Activated CD8-positive, alpha-beta memory T cell treated with anti-CD3 and anti-CD28 coated beads, Interleukin-2, amount 10 ng/mL, durations not matched to agents 7 days and 5 days (primary cell): ENCODE measurements around the gene UBE2G1. TPM values are rescaled to one million over a fixed set of nuclear protein-coding genes. Genes with fewer than 3 reads are reported as not detected.

Experiments
- ATAC-seq: fragments of 150-1000 bp; cut with Tn5 transposase; one replicate; pipeline ENCODE4 v1.10.0; 2021; ENCODE audit warnings: moderate library complexity
- CTCF ChIA-PET: fragments of 350-600 bp; sonication (Branson Sonifier 250); formaldehyde crosslinking; loops from one replicate; lab custom pipeline; 2021; ENCODE audit warnings: antibody characterized with exemption; lab: Charles Lee
- DNase-seq: peaks from one replicate; pipeline ENCODE4 v3.0.0-alpha.2; 2020
- H3K27ac Mint-ChIP-seq: one replicate; pipeline ENCODE4 v1.8.0; 2021; ENCODE audit warnings: mild to moderate bottlenecking, mixed read lengths
- H3K27me3 Mint-ChIP-seq: one replicate; pipeline ENCODE4 v1.8.0; 2021; ENCODE audit warnings: mixed read lengths
- H3K36me3 Mint-ChIP-seq: one replicate; pipeline ENCODE4 v1.8.0; 2021; ENCODE audit warnings: mild to moderate bottlenecking, mixed read lengths
- H3K4me1 Mint-ChIP-seq: one replicate; pipeline ENCODE4 v1.8.0; 2021; ENCODE audit warnings: mixed read lengths
- H3K4me3 Mint-ChIP-seq: one replicate; pipeline ENCODE4 v1.8.0; 2021; ENCODE audit warnings: mild to moderate bottlenecking, moderate library complexity, mixed read lengths
- H3K9me3 Mint-ChIP-seq: one replicate; pipeline ENCODE4 v1.8.0; 2022; ENCODE audit warnings: low read depth, mixed read lengths
- total RNA-seq, 2 experiments: library from RNA; stranded (reverse); gene quantifications; one replicate each; pipeline ENCODE4 v1.2.3, GENCODE V29; 2021

Gene UBE2G1
- total RNA-seq, 2 experiments from 2014 or later, result 77.1 to 83.0 TPM

DNA sequence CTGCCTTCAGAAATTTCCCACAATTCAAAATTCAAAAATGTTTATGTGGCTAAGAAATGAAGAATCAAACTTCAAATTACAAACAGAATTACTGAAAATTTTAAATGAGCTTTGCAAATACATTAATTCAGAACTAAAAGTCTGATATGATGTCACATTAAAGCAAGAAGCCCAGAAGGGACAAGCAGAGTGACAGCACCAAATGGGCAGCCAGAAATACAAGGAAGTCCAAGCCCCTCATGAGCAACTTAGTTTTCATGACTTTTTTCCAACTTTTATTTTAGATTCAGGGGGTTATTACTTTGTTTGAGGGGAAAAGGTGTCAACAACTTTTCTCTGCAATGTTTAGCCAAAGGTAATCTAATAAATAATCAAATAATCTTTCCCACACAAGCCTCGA lies 21.5 kb downstream of the UBE2G1 start:
- DNase-seq, result no peak
- no peak for ATAC-seq
- no peaks in the 10 kb centered on the region for H3K27me3 Mint-ChIP-seq
- H3K4me1 Mint-ChIP-seq, result peaks cover 16% of the 10 kb centered on the region
- no peak overlapping the region for H3K4me3 Mint-ChIP-seq
- H3K9me3 Mint-ChIP-seq, result no peaks in the 10 kb centered on the region
- H3K36me3 Mint-ChIP-seq, result no peaks in the 10 kb centered on the region
- CTCF ChIA-PET, result no interaction called here
- H3K27ac Mint-ChIP-seq, result no peak overlapping the region

GRCh38 chr17:4342535-4342934 lies 23.9 kb downstream of the UBE2G1 start:
- no peak overlapping the region for H3K4me3 Mint-ChIP-seq
- H3K27me3 Mint-ChIP-seq, result no peaks in the 10 kb centered on the region
- H3K27ac Mint-ChIP-seq, result no peak overlapping the region
- no peak for ATAC-seq
- H3K36me3 Mint-ChIP-seq, result no peaks in the 10 kb centered on the region
- DNase-seq, result no peak
- H3K4me1 Mint-ChIP-seq, result peaks cover 18% of the 10 kb centered on the region
- CTCF ChIA-PET, result interaction anchor here (1.0 to 1.4 kb wide), 3 partner anchors 10 to 142 kb away, joined by 3 read pairs; no protein-coding TSS in a partner anchor
- H3K9me3 Mint-ChIP-seq, result no peaks in the 10 kb centered on the region

- no peak for ATAC-seq
- CTCF ChIA-PET, result interaction anchor here (1.0 to 1.4 kb wide), 3 partner anchors 11 to 141 kb away, joined by 3 read pairs; no protein-coding TSS in a partner anchor
- Mint-ChIP-seq H3K27ac (no peak overlapping the region), H3K9me3 (no peaks in the 10 kb centered on the region), H3K4me1 (peaks cover 21% of the 10 kb centered on the region), H3K4me3 (no peak overlapping the region), H3K36me3 (no peaks in the 10 kb centered on the region), H3K27me3 (no peaks in the 10 kb centered on the region)
- no peak for DNase-seq
Measured at GRCh38 chr17:4341616-4341977, 24.9 kb downstream of the UBE2G1 start.

DNA sequence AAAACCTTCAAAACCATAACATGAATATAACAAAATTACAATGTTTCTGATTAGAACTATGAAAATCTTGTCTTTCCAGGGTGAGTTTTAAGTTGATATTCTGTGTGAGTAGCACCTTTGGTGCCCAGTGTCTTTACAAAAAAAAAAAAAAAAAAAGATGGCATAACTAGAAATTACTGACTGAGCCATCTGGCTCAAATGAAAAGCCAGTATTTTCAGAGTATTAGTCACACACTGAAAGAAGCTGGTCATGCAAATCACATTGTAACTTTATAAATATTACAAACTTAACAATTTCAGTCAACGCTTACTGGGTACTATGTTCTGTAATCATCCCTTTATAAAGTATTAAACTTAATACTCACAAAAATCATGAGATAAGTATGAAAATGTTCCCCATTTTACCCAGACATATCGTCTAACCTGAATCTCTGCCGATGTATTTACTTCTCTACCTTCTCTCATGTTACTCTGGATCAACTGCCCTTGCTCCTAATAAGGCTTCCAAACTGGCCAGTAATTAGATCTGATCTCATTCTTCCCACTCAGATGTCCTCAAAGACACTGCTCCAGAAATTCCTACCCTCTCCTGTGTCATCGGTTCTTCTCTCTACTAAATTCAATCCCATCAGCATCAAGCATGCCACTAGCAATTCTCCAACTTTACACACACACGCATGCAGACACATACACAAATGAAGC lies 25.4 kb downstream of the UBE2G1 start:
- Mint-ChIP-seq H3K36me3 (no peaks in the 10 kb centered on the region), H3K27me3 (no peaks in the 10 kb centered on the region), H3K27ac (no peak overlapping the region), H3K9me3 (no peaks in the 10 kb centered on the region), H3K4me1 (peaks cover 20% of the 10 kb centered on the region), H3K4me3 (no peak overlapping the region)
- ATAC-seq (no peak), DNase-seq (no peak)
- CTCF ChIA-PET, result interaction anchor here (1.2 to 1.4 kb wide), 2 partner anchors 37 to 141 kb away, joined by 3 read pairs; no protein-coding TSS in a partner anchor

DNA sequence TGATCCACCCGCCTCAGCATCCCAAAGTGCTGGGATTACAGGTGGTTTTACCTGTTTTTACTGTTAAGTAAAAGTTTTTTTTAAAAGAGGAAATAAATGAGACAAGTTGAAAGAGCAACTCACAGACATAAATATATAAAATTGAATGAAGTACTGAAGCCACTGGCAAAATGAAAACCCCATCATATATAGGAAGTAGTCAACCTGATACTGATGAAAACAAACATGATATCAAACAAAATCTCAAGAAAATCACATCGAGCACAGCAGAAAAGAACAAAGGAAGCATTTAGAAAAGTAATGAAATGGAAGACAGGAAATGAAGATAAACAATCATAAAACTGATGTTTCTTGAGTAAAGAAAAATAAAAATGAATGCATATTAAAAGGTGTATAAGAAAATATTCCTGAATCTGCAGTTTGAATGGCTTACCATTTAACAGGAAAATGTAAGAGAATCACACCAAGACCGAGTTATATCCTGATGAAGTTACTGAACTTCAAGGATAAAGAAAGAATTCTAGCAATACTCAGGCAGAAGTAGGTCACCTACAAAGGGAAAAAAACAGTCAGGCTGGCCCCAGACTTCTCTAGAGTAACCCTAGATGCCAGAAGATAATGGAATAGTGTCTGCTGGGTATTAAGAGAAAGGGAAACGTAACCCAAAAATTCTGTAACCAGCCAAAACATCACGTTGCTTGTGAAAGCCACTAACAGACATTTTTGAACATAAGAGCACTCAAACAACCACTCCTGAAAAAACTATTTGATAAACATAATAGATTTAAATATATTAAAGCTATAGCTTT lies 31.5 kb downstream of the UBE2G1 start:
- Mint-ChIP-seq H3K4me1 (peaks cover 38% of the 10 kb centered on the region), H3K36me3 (peaks cover 8% of the 10 kb centered on the region), H3K9me3 (no peaks in the 10 kb centered on the region), H3K27ac (peak overlapping the region; percentile 53), H3K4me3 (peak overlapping the region; percentile 21), H3K27me3 (no peaks in the 10 kb centered on the region)
- CTCF ChIA-PET, result no interaction called here
- ATAC-seq (no peak), DNase-seq (no peak)

DNA sequence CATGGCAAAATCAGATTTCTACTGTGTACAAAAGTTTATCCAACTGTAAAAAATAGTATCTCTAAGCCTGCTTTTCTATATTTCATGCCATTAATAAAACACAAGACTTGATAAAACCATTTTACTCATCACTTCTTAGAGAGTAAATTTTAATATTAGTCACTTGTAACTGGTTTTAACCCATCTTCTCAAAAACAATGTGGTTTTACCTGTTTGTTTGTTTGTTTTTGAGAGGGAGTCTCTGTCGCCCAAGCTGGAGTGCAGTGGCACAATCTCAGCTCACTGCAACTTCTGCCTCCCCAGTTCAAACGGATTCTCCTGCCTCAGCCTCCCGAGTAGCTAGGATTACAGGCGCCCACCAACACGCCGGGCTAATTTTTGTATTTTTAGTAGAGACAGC lies 32.1 kb downstream of the UBE2G1 start:
- ATAC-seq, result no peak
- no peak for DNase-seq
- Mint-ChIP-seq H3K36me3 (peaks cover 13% of the 10 kb centered on the region), H3K4me3 (no peak overlapping the region), H3K9me3 (no peaks in the 10 kb centered on the region), H3K27ac (no peak overlapping the region), H3K27me3 (no peaks in the 10 kb centered on the region), H3K4me1 (peaks cover 36% of the 10 kb centered on the region)
- CTCF ChIA-PET, result no interaction called here

GRCh38 chr17:4333041-4333440 lies 33.4 kb downstream of the UBE2G1 start:
- CTCF ChIA-PET, result interaction anchor here (1.0 to 1.8 kb wide), 2 partner anchors 12 to 29 kb away, joined by 4 to 6 read pairs; no protein-coding TSS in a partner anchor
- H3K4me1 Mint-ChIP-seq, result peaks cover 34% of the 10 kb centered on the region
- DNase-seq, result no peak
- H3K36me3 Mint-ChIP-seq, result peaks cover 23% of the 10 kb centered on the region
- no peak for ATAC-seq
- no peaks in the 10 kb centered on the region for H3K27me3 Mint-ChIP-seq
- no peak overlapping the region for H3K27ac Mint-ChIP-seq
- no peaks in the 10 kb centered on the region for H3K9me3 Mint-ChIP-seq
- no peak overlapping the region for H3K4me3 Mint-ChIP-seq

GRCh38 chr17:4332296-4332970 lies 34.0 kb downstream of the UBE2G1 start:
- Mint-ChIP-seq H3K4me3 (no peak overlapping the region), H3K27ac (no peak overlapping the region), H3K9me3 (no peaks in the 10 kb centered on the region), H3K4me1 (peaks cover 34% of the 10 kb centered on the region), H3K27me3 (no peaks in the 10 kb centered on the region), H3K36me3 (peaks cover 28% of the 10 kb centered on the region)
- ATAC-seq (no peak), DNase-seq (no peak)
- CTCF ChIA-PET, result interaction anchor here (1.0 to 1.8 kb wide), 2 partner anchors 11 to 29 kb away, joined by 4 to 6 read pairs; no protein-coding TSS in a partner anchor

GRCh38 chr17:4331614-4332013 lies 34.9 kb downstream of the UBE2G1 start:
- peaks cover 30% of the 10 kb centered on the region for H3K4me1 Mint-ChIP-seq
- no peak for DNase-seq
- CTCF ChIA-PET, result interaction anchor here (1.8 kb wide), 1 partner anchor 28 kb away, joined by 6 read pairs; no protein-coding TSS in a partner anchor
- H3K27ac Mint-ChIP-seq, result no peak overlapping the region
- H3K4me3 Mint-ChIP-seq, result no peak overlapping the region
- H3K36me3 Mint-ChIP-seq, result peaks cover 34% of the 10 kb centered on the region
- ATAC-seq, result no peak
- H3K9me3 Mint-ChIP-seq, result peaks cover under 1% of the 10 kb centered on the region
- no peaks in the 10 kb centered on the region for H3K27me3 Mint-ChIP-seq

DNA sequence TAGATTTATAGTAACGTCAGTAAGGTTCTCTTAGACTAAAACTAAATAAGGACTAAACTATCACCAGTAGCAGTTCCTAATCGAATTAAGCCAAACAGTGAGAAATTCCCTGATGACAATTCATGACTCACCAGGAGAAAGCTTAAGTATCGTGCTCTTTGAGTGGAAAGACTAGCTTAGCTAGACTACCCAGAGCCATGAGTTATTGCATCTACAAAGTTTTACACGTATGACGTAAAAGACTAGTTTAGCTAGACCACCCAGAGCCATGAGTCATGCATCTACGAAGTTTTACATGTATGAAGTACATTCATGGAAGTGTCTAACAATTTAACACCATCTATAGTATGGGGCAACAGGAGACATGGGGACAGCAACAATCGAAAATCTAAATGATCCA lies 36.6 kb downstream of the UBE2G1 start:
- H3K4me1 Mint-ChIP-seq, result peaks cover 23% of the 10 kb centered on the region
- H3K4me3 Mint-ChIP-seq, result no peak overlapping the region
- peaks cover 13% of the 10 kb centered on the region for H3K9me3 Mint-ChIP-seq
- CTCF ChIA-PET, result interaction anchor here (1.4 kb wide), 1 partner anchor 25 kb away, joined by 4 read pairs; no protein-coding TSS in a partner anchor
- peaks cover 47% of the 10 kb centered on the region for H3K36me3 Mint-ChIP-seq
- H3K27me3 Mint-ChIP-seq, result no peaks in the 10 kb centered on the region
- no peak for DNase-seq
- no peak overlapping the region for H3K27ac Mint-ChIP-seq
- no peak for ATAC-seq

DNA sequence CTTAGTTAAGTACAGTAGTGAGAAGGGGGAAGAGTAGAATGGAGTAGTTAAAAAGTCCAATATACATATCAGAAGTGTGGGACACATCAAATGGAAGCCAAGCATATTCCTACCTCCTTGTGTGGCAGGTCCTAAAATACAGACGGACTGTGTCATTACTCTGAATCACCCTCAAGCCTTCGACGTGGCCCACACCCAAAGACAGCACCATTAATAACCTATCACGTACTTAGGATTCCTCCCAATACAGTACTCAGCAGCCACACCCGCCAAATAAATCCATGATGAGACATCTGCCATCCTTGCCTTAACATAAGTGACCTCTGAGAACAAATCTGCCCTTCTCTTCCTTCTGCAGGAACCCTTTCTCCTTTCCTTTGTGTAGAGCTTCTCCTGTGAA lies 38.9 kb downstream of the UBE2G1 start:
- no peak overlapping the region for H3K27ac Mint-ChIP-seq
- no peak for ATAC-seq
- H3K27me3 Mint-ChIP-seq, result no peaks in the 10 kb centered on the region
- no peak for DNase-seq
- CTCF ChIA-PET, result no interaction called here
- H3K4me3 Mint-ChIP-seq, result no peak overlapping the region
- H3K4me1 Mint-ChIP-seq, result peaks cover 14% of the 10 kb centered on the region
- peaks cover 50% of the 10 kb centered on the region for H3K36me3 Mint-ChIP-seq
- H3K9me3 Mint-ChIP-seq, result peaks cover 13% of the 10 kb centered on the region

- Mint-ChIP-seq H3K27ac (no peak overlapping the region), H3K4me1 (peaks cover 9% of the 10 kb centered on the region), H3K4me3 (no peak overlapping the region), H3K27me3 (no peaks in the 10 kb centered on the region), H3K9me3 (peaks cover 13% of the 10 kb centered on the region), H3K36me3 (peaks cover 48% of the 10 kb centered on the region)
- DNase-seq (no peak), ATAC-seq (no peak)
- CTCF ChIA-PET, result interaction anchor here (1.0 kb wide), 1 partner anchor 32 kb away, joined by 3 read pairs; no protein-coding TSS in a partner anchor
Measured at GRCh38 chr17:4326608-4327007, 39.9 kb downstream of the UBE2G1 start.

DNA sequence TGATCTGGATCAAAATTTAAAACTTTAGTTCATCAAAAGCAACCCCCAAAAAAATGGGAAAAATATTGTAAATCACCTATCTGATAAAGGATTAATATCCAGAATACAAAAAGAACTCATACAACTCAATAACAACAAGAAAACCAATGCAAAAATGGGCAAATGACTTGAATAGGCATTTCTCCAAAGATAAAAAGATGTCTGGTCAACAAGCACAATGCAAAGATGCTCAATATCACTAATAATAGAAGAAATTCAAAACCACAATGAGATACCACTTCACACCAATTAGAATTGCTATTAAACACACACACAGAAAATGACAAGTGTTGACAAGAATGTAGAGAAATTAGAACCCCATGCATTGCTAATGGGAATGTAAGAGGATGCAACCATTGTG lies 40.4 kb downstream of the UBE2G1 start:
- ATAC-seq (no peak), DNase-seq (no peak)
- Mint-ChIP-seq H3K4me3 (no peak overlapping the region), H3K9me3 (peaks cover 13% of the 10 kb centered on the region), H3K4me1 (peaks cover 7% of the 10 kb centered on the region), H3K36me3 (peaks cover 47% of the 10 kb centered on the region), H3K27me3 (no peaks in the 10 kb centered on the region), H3K27ac (no peak overlapping the region)
- CTCF ChIA-PET, result interaction anchor here (1.0 kb wide), 1 partner anchor 33 kb away, joined by 3 read pairs; no protein-coding TSS in a partner anchor
